PFSK-1 (cell line): ENCODE data around the gene YARS1.

Experiments
- FOXP2 ChIP-seq: optimal IDR thresholded peaks from 2 replicates; pipeline ENCODE3; 2011; ENCODE audit warnings: borderline replicate concordance, control low read depth, inconsistent platforms; ENCODE audit not compliant: insufficient read depth; ENCODE audit errors: extremely low read length, extremely low read depth
- POLR2AphosphoS5 ChIP-seq: IDR thresholded peaks from 2 replicates; pipeline ENCODE4 v1.6.1; 2012; ENCODE audit warnings: low read depth, mild to moderate bottlenecking, control low read depth, low read length, moderate library complexity
- SIN3A ChIP-seq: IDR thresholded peaks from 2 replicates; pipeline ENCODE4 v1.6.1; 2012; ENCODE audit warnings: mild to moderate bottlenecking, low read length, moderate library complexity, borderline replicate concordance; ENCODE audit not compliant: insufficient read depth
- TAF1 ChIP-seq: IDR thresholded peaks from 2 replicates; pipeline ENCODE4 v1.6.1; 2012; ENCODE audit warnings: low read length, control low read depth, borderline replicate concordance; ENCODE audit not compliant: insufficient read depth
- TF ChIP-seq, protein P1 (sequence below), 2 experiments: IDR thresholded peaks; 2 replicates each; pipeline versions ENCODE4 v1.6.1 to v1.8.0; 2011 to 2012; ENCODE audit warnings: low read depth in 2 of 2, low read length in 2 of 2, control low read depth in 1 of 2, inconsistent platforms in 1 of 2, mild to moderate bottlenecking in 1 of 2, moderate library complexity in 1 of 2; ENCODE audit not compliant: insufficient read depth in 1 of 2

YARS1 gene

DNA sequence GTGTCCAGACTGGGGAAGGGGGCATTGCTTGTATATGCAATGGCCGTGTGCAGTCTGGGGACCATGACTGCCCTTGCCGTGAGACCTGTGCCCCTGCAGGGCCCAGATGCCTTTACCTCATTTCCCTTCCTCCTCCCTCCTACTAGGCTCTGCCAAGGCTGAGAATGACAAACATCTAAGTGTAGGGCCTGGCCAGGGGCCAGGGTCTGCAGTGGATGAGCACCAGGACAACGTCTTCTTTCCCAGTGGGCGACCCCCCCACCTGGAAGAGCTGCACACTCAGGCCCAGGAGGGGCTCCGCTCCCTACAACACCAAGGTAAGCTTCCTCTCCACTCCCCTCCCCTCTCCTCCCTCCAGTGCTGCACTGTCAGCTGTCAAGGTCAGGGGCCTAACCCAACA lies 49.5 kb downstream of the YARS1 start:
- TF ChIP-seq FOXP2 (no peak), POLR2AphosphoS5 (no peak), TAF1 (no peak), SIN3A (no peak)
- TF ChIP-seq, protein P1, sequence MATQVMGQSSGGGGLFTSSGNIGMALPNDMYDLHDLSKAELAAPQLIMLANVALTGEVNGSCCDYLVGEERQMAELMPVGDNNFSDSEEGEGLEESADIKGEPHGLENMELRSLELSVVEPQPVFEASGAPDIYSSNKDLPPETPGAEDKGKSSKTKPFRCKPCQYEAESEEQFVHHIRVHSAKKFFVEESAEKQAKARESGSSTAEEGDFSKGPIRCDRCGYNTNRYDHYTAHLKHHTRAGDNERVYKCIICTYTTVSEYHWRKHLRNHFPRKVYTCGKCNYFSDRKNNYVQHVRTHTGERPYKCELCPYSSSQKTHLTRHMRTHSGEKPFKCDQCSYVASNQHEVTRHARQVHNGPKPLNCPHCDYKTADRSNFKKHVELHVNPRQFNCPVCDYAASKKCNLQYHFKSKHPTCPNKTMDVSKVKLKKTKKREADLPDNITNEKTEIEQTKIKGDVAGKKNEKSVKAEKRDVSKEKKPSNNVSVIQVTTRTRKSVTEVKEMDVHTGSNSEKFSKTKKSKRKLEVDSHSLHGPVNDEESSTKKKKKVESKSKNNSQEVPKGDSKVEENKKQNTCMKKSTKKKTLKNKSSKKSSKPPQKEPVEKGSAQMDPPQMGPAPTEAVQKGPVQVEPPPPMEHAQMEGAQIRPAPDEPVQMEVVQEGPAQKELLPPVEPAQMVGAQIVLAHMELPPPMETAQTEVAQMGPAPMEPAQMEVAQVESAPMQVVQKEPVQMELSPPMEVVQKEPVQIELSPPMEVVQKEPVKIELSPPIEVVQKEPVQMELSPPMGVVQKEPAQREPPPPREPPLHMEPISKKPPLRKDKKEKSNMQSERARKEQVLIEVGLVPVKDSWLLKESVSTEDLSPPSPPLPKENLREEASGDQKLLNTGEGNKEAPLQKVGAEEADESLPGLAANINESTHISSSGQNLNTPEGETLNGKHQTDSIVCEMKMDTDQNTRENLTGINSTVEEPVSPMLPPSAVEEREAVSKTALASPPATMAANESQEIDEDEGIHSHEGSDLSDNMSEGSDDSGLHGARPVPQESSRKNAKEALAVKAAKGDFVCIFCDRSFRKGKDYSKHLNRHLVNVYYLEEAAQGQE (IDR thresholded peaks at IDR 0.05; ENCODE audit: insufficient read depth in 1 of 2, low read depth in 2 of 2, low read length in 2 of 2): no peak

DNA sequence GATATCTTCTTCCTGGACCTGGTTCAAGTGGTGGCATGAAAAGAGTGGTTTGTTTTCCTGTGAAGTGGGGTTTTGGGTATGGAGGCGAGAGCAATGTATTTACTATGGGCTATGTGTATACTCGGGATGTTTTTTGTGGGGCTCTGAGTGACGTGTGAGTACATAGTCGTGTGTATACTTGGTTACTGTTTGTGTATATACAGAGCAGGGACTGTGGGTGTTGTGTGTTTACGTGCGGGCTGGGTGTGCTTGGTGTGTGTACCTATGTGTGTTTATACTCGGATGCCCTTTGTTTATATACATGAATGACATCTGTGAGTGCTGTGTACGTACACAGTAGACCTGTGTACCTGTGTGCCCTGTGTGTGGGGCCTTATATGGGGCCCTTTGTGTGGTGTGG lies 50.0 kb downstream of the YARS1 start:
- TF ChIP-seq TAF1: no peak
- TF ChIP-seq POLR2AphosphoS5: no peak
- TF ChIP-seq, protein P1 (IDR thresholded peaks at IDR 0.05; ENCODE audit: insufficient read depth in 1 of 2, low read depth in 2 of 2, low read length in 2 of 2): no peak

DNA sequence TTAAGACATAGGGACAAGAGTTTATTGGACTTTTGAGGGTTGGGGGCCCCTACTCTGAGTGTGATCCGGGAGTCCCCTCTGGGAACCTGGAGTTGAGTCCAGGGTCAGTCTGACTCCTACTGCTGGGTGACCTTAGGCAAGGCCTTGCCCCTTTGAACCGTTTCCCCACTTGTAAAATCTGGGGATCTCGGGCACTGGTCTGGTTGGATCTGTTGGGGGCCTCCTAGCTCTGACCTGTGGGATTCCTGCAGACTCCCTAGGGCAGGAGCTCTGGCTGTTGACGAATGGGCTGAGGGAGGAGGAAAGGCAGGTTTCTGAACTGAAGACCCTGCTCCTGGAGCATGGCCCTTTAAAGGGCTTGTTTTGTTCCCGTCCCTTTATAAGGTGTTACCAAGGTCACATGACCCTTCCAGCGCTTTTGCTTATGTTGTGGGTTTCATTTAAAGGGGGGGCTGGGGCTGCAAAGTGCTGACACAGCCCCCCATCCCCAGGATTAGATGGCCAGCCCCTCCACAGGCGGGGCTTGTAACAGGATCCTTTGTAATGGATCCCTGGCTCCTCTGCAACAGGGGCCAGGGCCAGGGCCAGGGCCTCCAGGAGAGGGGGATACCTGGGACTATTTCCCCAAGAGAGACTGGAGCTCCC lies 50.7 kb downstream of the YARS1 start:
- TF ChIP-seq POLR2AphosphoS5 (no peak), SIN3A (no peak), TAF1 (no peak), FOXP2 (no peak)
- TF ChIP-seq, protein P1 (IDR thresholded peaks at IDR 0.05; ENCODE audit: insufficient read depth in 1 of 2, low read depth in 2 of 2, low read length in 2 of 2): no peak

DNA sequence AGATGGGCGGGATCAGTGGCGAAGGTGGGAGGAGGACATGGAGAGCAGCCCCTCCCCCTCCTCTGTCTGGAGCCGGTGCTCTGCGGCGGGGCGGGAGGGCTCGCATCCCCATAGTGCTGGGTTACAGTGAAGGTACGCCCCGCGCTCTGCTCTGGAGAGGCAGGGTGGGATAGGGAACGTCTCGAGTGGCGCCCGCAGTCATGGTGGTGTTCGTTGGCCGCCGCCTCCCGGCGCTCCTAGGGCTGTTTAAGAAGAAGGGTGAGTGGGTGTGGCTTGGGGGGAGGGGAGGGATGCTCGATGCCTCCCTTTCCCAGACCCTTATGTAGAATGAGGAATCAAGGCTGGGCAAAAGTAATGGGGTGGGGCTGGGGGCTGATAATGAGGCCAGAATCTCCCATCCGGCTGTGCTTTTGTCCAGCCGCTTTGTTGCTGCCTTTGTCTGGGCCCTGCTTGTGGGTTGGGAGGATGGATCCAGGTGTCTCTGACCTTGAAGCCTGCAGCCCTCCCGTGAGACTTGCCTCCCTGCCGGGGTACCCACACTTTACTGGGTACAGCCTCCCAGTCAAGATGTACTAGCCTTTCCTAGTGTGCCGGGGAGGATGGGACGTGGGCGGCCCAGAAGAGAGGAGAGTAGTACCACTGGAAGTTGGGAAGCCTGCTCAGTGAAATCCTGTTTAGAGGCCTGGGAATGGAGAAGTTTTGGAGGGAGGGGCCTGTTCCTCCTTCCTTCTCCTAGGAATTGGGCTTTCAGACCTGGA lies 51.4 kb downstream of the YARS1 start:
- TF ChIP-seq SIN3A: no peak
- TF ChIP-seq TAF1: no peak
- TF ChIP-seq, protein P1 (IDR thresholded peaks at IDR 0.05; ENCODE audit: insufficient read depth in 1 of 2, low read depth in 2 of 2, low read length in 2 of 2): no peak
- TF ChIP-seq FOXP2: no peak
